ENCODE measurements around the gene CKLF. TPM values are rescaled to one million over a fixed set of nuclear protein-coding genes. Genes with fewer than 3 reads are reported as not detected.

The CKLF gene
- total RNA-seq, 1 donor from 2014 or later = 36.3 TPM

GRCh38 chr16:66568355-66568754 lies 16.0 kb downstream of the CKLF start:
- no peaks in the 10 kb centered on the region for H3K9me3 Mint-ChIP-seq
- H3K27ac Mint-ChIP-seq = no peak overlapping the region
- no peak for DNase-seq (ENCODE audit: extremely low spot score, unreplicated experiment)
- H3K27me3 Mint-ChIP-seq = no peaks in the 10 kb centered on the region
- H3K4me1 Mint-ChIP-seq (ENCODE audit: unreplicated experiment) = no peaks in the 10 kb centered on the region
- no peak overlapping the region for H3K4me3 Mint-ChIP-seq
- peaks cover 13% of the 10 kb centered on the region for H3K36me3 Mint-ChIP-seq
- no peak for TF ChIP-seq CTCF (conservative IDR thresholded peaks at IDR 0.05)

- DNase-seq (ENCODE audit: extremely low spot score, unreplicated experiment) = no peak
- no peak overlapping the region for H3K4me3 Mint-ChIP-seq
- H3K4me1 Mint-ChIP-seq (ENCODE audit: unreplicated experiment) = no peaks in the 10 kb centered on the region
- no peaks in the 10 kb centered on the region for H3K9me3 Mint-ChIP-seq
- H3K36me3 Mint-ChIP-seq = peaks cover 13% of the 10 kb centered on the region
- H3K27me3 Mint-ChIP-seq = no peaks in the 10 kb centered on the region
- no peak for TF ChIP-seq CTCF (conservative IDR thresholded peaks at IDR 0.05)
- H3K27ac Mint-ChIP-seq = no peak overlapping the region
Observed at GRCh38 chr16:66569131-66569530, 16.8 kb downstream of the CKLF start.

- no peak for DNase-seq (ENCODE audit: extremely low spot score, unreplicated experiment)
- Mint-ChIP-seq H3K4me3 (no peak overlapping the region), H3K9me3 (no peaks in the 10 kb centered on the region), H3K36me3 (peaks cover 13% of the 10 kb centered on the region), H3K4me1 (ENCODE audit: unreplicated experiment) (no peaks in the 10 kb centered on the region), H3K27me3 (no peaks in the 10 kb centered on the region), H3K27ac (no peak overlapping the region)
- no peak for TF ChIP-seq CTCF (conservative IDR thresholded peaks at IDR 0.05)
Observed at GRCh38 chr16:66569827-66570405, 17.5 kb downstream of the CKLF start.

GRCh38 chr16:66572356-66572755 lies 20.0 kb downstream of the CKLF start:
- no peak overlapping the region for H3K27ac Mint-ChIP-seq
- no peak for TF ChIP-seq CTCF (conservative IDR thresholded peaks at IDR 0.05)

GRCh38 chr16:66574081-66574480 lies 21.7 kb downstream of the CKLF start:
- Mint-ChIP-seq H3K4me1 (ENCODE audit: unreplicated experiment) (no peaks in the 10 kb centered on the region), H3K27ac (no peak overlapping the region), H3K36me3 (peaks cover 6% of the 10 kb centered on the region), H3K4me3 (no peak overlapping the region), H3K27me3 (peaks cover 17% of the 10 kb centered on the region), H3K9me3 (no peaks in the 10 kb centered on the region)
- no peak for TF ChIP-seq CTCF (conservative IDR thresholded peaks at IDR 0.05)
- no peak for DNase-seq (ENCODE audit: extremely low spot score, unreplicated experiment)

More at GRCh38 chr16:66572356-66572755, 20.0 kb downstream of the CKLF start:
- Mint-ChIP-seq H3K4me1 (ENCODE audit: unreplicated experiment) (no peaks in the 10 kb centered on the region), H3K27me3 (peaks cover 5% of the 10 kb centered on the region), H3K4me3 (no peak overlapping the region), H3K9me3 (no peaks in the 10 kb centered on the region), H3K36me3 (peaks cover 8% of the 10 kb centered on the region)
- DNase-seq (ENCODE audit: extremely low spot score, unreplicated experiment) = no peak

- peaks cover 6% of the 10 kb centered on the region for H3K36me3 Mint-ChIP-seq
- no peak overlapping the region for H3K4me3 Mint-ChIP-seq
- no peaks in the 10 kb centered on the region for H3K4me1 Mint-ChIP-seq (ENCODE audit: unreplicated experiment)
- no peak overlapping the region for H3K27ac Mint-ChIP-seq
- no peak for TF ChIP-seq CTCF (conservative IDR thresholded peaks at IDR 0.05)
- no peak for DNase-seq (ENCODE audit: extremely low spot score, unreplicated experiment)
- no peaks in the 10 kb centered on the region for H3K9me3 Mint-ChIP-seq
- peaks cover 17% of the 10 kb centered on the region for H3K27me3 Mint-ChIP-seq
Observed at GRCh38 chr16:66574531-66574930, 22.2 kb downstream of the CKLF start.

Measured in type B pancreatic cell (in vitro differentiated cells).